Measurements from ENCODE around the gene SNRNP48. TPM values are rescaled to one million over a fixed set of nuclear protein-coding genes. Genes with fewer than 3 reads are reported as not detected.

Gene SNRNP48
- total RNA-seq, 1 donor from 2014 or later: 8.6 TPM

DNA sequence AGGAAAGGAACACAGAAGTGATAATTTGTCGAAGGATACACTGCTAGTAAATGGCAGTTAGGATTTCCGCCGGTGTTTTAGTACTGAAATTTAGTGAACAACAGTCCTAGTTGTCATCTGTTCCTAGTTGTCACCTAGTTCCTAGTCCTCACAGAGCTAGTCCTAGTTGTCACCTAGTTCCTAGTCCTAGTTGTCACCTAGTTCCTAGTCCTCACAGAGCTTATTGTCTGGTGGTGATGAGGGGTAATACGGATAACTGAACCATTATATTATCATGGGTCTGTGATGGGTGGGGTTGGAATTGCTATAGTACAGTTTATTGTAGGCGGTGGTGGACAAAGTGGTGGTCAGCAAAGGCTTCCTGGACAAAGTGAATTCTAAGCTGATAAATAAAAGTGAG is 1.8 kb downstream of the SNRNP48 start:
- H3K4me3 ChIP-seq (ENCODE audit: low read depth, low read length): no peak overlapping the region

DNA sequence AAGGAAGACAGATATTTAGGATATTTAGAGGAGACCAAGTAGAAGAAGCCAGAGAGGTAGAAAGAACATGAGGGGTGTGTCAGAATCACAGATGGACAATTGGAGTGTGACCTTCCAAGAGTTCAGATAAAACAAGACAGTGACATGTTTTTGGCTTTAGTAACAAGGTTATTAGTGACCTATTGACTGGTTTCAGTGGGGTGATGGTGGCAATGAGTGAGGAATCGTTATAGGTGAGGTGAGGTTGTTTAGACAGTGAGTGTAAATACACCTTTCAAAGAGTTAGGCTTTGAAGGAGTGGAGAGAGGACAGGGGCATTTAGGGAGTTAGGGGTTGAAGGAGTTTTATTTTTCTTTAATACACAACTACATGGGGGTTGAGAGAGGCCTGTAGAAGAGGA is 3.2 kb downstream of the SNRNP48 start:
- DNase-seq (ENCODE audit: low read depth): no peak
- no peak overlapping the region for H3K4me3 ChIP-seq (ENCODE audit: low read depth, low read length)

More for the DNA sequence above, 1.8 kb downstream of the SNRNP48 start:
- TF ChIP-seq, protein P1, sequence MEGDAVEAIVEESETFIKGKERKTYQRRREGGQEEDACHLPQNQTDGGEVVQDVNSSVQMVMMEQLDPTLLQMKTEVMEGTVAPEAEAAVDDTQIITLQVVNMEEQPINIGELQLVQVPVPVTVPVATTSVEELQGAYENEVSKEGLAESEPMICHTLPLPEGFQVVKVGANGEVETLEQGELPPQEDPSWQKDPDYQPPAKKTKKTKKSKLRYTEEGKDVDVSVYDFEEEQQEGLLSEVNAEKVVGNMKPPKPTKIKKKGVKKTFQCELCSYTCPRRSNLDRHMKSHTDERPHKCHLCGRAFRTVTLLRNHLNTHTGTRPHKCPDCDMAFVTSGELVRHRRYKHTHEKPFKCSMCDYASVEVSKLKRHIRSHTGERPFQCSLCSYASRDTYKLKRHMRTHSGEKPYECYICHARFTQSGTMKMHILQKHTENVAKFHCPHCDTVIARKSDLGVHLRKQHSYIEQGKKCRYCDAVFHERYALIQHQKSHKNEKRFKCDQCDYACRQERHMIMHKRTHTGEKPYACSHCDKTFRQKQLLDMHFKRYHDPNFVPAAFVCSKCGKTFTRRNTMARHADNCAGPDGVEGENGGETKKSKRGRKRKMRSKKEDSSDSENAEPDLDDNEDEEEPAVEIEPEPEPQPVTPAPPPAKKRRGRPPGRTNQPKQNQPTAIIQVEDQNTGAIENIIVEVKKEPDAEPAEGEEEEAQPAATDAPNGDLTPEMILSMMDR (conservative IDR thresholded peaks at IDR 0.05; ENCODE audit: low read depth, low read length): no peak
- no peak for DNase-seq (ENCODE audit: low read depth)

DNA sequence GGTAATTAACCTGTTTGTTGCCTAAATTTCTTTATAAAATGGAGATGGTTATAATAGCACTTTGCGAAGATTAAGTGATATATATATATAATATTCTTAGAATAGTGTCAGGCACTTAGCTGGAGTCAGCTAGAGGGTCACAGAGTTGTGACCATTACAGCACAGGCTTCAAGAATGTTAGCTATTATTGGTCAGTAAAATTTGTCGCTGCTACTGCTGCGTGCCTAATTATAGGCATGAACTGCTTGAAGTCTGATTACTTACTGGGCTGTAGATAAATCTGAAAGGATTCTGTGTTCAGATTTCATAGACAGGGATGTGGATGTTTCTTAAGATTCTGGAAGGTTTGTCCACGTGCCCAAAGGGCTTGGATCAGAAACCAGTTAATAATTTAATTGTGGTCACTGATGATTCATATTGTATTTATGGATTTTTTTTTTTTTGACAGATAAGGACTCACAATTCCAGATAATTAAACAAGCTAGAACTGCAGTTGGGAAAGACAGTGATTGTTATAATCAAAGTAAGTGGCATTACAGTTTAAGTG is 4.7 kb downstream of the SNRNP48 start:
- TF ChIP-seq, protein P1 (conservative IDR thresholded peaks at IDR 0.05; ENCODE audit: low read depth, low read length): no peak
- H3K4me3 ChIP-seq (ENCODE audit: low read depth, low read length): no peak overlapping the region
- no peak for DNase-seq (ENCODE audit: low read depth)

More for the DNA sequence above, 3.2 kb downstream of the SNRNP48 start:
- TF ChIP-seq, protein P1 (conservative IDR thresholded peaks at IDR 0.05; ENCODE audit: low read depth, low read length): no peak

DNA sequence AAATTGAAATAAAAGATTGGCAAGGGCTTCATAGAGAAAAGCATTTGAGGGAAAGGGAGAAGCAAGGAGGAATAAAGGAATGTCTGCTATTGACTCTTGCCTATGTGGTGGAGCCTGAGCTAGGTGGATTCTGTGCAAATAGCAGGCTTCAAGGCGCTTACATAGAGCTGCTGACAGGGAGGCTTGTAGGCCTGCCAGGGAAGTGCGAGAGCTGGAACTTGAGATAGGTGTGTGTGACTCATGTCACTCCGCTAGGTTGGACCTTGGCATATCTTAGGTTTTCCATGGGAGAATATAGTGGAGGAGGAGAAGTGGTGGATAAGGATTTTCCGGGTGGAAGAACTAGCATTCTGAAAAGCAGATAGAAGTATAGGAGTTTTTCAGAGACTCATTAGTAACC is 14.0 kb downstream of the SNRNP48 start:
- H3K4me3 ChIP-seq (ENCODE audit: low read depth, low read length): no peak overlapping the region
- TF ChIP-seq, protein P1 (conservative IDR thresholded peaks at IDR 0.05; ENCODE audit: low read depth, low read length): no peak
- DNase-seq (ENCODE audit: low read depth): no peak

DNA sequence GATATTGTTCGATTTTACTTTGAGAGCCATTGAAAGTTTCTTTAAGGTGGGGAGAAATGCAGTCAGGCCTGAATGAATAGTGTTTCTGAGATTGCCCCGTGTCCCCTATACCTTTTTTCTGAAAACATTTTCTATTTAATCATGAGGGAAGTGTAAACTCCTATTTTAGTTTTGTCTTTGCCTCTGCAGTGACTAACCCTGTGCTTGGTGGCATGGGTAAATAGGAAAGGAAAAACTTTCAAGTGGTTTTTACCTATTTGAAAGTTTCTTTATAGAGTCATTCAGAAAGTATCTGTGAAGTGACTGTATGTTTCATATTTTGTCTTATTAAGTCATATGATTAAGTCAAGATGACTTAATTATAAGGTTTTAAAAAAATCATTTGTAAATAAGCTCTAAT is 14.5 kb downstream of the SNRNP48 start:
- no peak for DNase-seq (ENCODE audit: low read depth)
- TF ChIP-seq, protein P1 (conservative IDR thresholded peaks at IDR 0.05; ENCODE audit: low read depth, low read length): no peak
- H3K4me3 ChIP-seq (ENCODE audit: low read depth, low read length): no peak overlapping the region

DNA sequence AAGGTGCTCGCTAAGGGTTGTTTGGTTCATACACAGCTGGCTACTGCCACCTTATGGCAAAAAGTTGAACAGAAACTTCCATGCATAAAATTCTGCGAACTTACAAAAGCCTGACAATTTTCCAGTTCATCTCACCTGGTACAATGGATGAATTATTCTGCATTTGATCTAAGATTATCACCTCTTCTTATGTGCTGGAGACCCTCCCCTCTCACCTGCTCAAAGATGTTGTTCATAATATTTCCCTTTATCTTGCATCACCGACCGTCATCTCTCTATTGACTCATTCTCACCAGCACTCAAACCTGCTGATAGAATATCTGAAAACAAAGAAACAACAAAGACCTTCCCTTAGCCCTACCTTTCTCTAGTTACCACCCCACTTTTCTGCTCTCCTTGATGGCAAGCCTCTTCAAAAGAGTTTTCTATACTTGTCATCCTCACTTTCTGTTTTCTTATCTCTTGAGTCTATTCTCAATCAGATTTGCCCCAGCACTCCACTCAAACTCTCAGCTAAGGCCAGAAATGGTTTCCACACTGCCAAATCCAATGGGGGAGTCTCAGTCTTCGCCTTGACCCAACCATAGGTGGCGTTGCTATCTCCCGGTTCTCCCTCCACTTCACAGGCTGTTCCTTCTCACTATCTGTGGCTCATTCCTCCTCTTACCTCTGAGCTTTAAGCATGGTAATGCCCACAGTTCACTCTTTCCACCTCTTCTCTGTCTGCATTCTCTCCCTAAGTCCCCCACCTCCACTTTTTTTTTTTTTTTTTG is 25.8 kb downstream of the SNRNP48 start:
- DNase-seq (ENCODE audit: low read depth): no peak
- TF ChIP-seq, protein P1 (conservative IDR thresholded peaks at IDR 0.05; ENCODE audit: low read depth, low read length): peak; percentile 81
- no peak overlapping the region for H3K4me3 ChIP-seq (ENCODE audit: low read depth, low read length)

All from epithelial cell of proximal tubule (primary cell).